AML-193 (cell line): Measurements from ENCODE around the gene ZC3HAV1.

ENCODE experiments used
- DNase-seq, 2 experiments: peaks; one replicate each; lab custom pipeline; 2025; lab: John Stamatoyannopoulos, UW

ZC3HAV1 gene

GRCh38 chr7:139018910-139019309, 90.6 kb downstream of the ZC3HAV1 start:
- DNase-seq = no peak

GRCh38 chr7:139016931-139017511, 92.5 kb downstream of the ZC3HAV1 start:
- DNase-seq = peak; percentile 45 to 68

- no peak for DNase-seq
Observed at GRCh38 chr7:139011373-139011772, 98.1 kb downstream of the ZC3HAV1 start.

- no peak for DNase-seq
Observed at GRCh38 chr7:139004321-139005090, 105.0 kb downstream of the ZC3HAV1 start.

GRCh38 chr7:138999414-138999813, 110.1 kb downstream of the ZC3HAV1 start:
- no peak for DNase-seq
